Activated CD4-positive, alpha-beta T cell treated with anti-CD3 and anti-CD28 coated beads, Interleukin-2, amount 50 U/mL, for 24 hours (primary cell): Measurements from ENCODE around the gene PTCD3.

Experiments
- DNase-seq, 2 donors: peaks; one replicate each; pipeline ENCODE4 v3.0.0-alpha.2; 2020; ENCODE audit warnings: low read depth in 1 of 2, low spot score in 1 of 2

Gene PTCD3

GRCh38 chr2:86143307-86143706 lies 37.3 kb downstream of the PTCD3 start:
- no peak for DNase-seq

GRCh38 chr2:86143926-86144685 lies 38.1 kb downstream of the PTCD3 start:
- DNase-seq: no peak

GRCh38 chr2:86147793-86148192 lies 41.8 kb downstream of the PTCD3 start:
- DNase-seq: no peak

GRCh38 chr2:86150502-86150901 lies 44.5 kb downstream of the PTCD3 start:
- DNase-seq: no peak

GRCh38 chr2:86157009-86157556 lies 51.0 kb downstream of the PTCD3 start:
- no peak for DNase-seq

GRCh38 chr2:86158286-86158685 lies 52.3 kb downstream of the PTCD3 start:
- DNase-seq: no peak

GRCh38 chr2:86160156-86160952 lies 54.3 kb downstream of the PTCD3 start:
- DNase-seq: no peak

- DNase-seq: no peak
Measured at GRCh38 chr2:86170449-86170848, 64.4 kb downstream of the PTCD3 start.

GRCh38 chr2:86171295-86171694 lies 65.3 kb downstream of the PTCD3 start:
- DNase-seq: no peak

- DNase-seq: no peak
Measured at GRCh38 chr2:86172610-86173009, 66.6 kb downstream of the PTCD3 start.

GRCh38 chr2:86174445-86174844 lies 68.4 kb downstream of the PTCD3 start:
- no peak for DNase-seq

- DNase-seq: no peak
Measured at GRCh38 chr2:86175828-86176227, 69.8 kb downstream of the PTCD3 start.

GRCh38 chr2:86176597-86176996 lies 70.6 kb downstream of the PTCD3 start:
- no peak for DNase-seq

GRCh38 chr2:86185517-86186212 lies 79.6 kb downstream of the PTCD3 start:
- no peak for DNase-seq

GRCh38 chr2:86186431-86186830 lies 80.4 kb downstream of the PTCD3 start:
- no peak for DNase-seq

GRCh38 chr2:86189782-86190416 lies 83.9 kb downstream of the PTCD3 start:
- no peak for DNase-seq
